GM13977 (cell line): Measurements from ENCODE around the gene UBXN7.
"Not testable (repeated sequence)": the region's sequence is repeated elsewhere in the genome, so short reads cannot be mapped to it uniquely, and the experiment has no call there.

Experiments
- DNase-seq: peaks from one replicate; pipeline ENCODE4 v3.0.0; 2012; ENCODE audit warnings: low spot score
- CTCF ChIP-seq: IDR thresholded peaks from 2 replicates; pipeline ENCODE4 v1.5.1; 2012; ENCODE audit warnings: mild to moderate bottlenecking, control low read depth; ENCODE audit not compliant: insufficient read depth; ENCODE audit errors: extremely low read depth, missing control alignments
- in situ Hi-C: fragments of 300-500 bp; cut with MboI; formaldehyde crosslinking; loops from one replicate; pipeline ENCODE4 v1.12.0; 2022; ENCODE audit warnings: low sequenced_read_pairs, low pct_unique_long_range_greater_than_20kb, mixed read lengths, inconsistent platforms; ENCODE audit not compliant: unreplicated experiment

UBXN7 gene

GRCh38 chr3:196378146-196378841, 53.9 kb downstream of the UBXN7 start:
- no peak for TF ChIP-seq CTCF
- no peak for DNase-seq
- in situ Hi-C loops = no loop called here

- TF ChIP-seq CTCF = no peak
- in situ Hi-C loops = no loop called here
- DNase-seq = no peak
Observed at GRCh38 chr3:196377321-196377720, 54.9 kb downstream of the UBXN7 start.

- no peak for DNase-seq
- in situ Hi-C loops = no loop called here
- no peak for TF ChIP-seq CTCF
Observed at GRCh38 chr3:196365736-196366135, 66.5 kb downstream of the UBXN7 start.

GRCh38 chr3:196360586-196360985, 71.6 kb downstream of the UBXN7 start:
- in situ Hi-C loops = no loop called here
- DNase-seq = no peak
- TF ChIP-seq CTCF = no peak

GRCh38 chr3:196358540-196358939, 73.7 kb downstream of the UBXN7 start:
- in situ Hi-C loops, DNase-seq: not testable (repeated sequence)

- no peak for DNase-seq
- TF ChIP-seq CTCF = no peak
- in situ Hi-C loops = no loop called here
Observed at GRCh38 chr3:196357905-196358304, 74.3 kb downstream of the UBXN7 start.

- TF ChIP-seq CTCF = no peak
- DNase-seq = no peak
- in situ Hi-C loops = no loop called here
Observed at GRCh38 chr3:196356556-196356955, 75.7 kb downstream of the UBXN7 start.
